Epithelial cell of proximal tubule (primary cell): Measurements from ENCODE around the gene FGF22. TPM values are rescaled to one million over a fixed set of nuclear protein-coding genes. Genes with fewer than 3 reads are reported as not detected.
"Not testable (repeated sequence)": the region's sequence is repeated elsewhere in the genome, so short reads cannot be mapped to it uniquely, and the experiment has no call there.

Experiments used
- DNase-seq: peaks from one replicate; pipeline ENCODE4 v3.0.0-alpha.2; 2011; ENCODE audit warnings: low read depth
- H3K4me3 ChIP-seq: 2 replicates; pipeline ENCODE4 v1.5.1; 2011; ENCODE audit warnings: low read depth, mild to moderate bottlenecking, low read length
- total RNA-seq: library from RNA; depleted of rRNA; stranded (reverse); fragments of >200 nt; gene quantifications from 2 replicates; pipeline ENCODE4 v1.2.3, GENCODE V29; 2015
- TF ChIP-seq, protein P1 (sequence below): conservative IDR thresholded peaks from 2 replicates; pipeline ENCODE4 v1.5.1; 2012; ENCODE audit warnings: low read depth, mild to moderate bottlenecking, low read length

The FGF22 gene
- total RNA-seq, 1 donor from 2014 or later = not detected

- TF ChIP-seq, protein P1, sequence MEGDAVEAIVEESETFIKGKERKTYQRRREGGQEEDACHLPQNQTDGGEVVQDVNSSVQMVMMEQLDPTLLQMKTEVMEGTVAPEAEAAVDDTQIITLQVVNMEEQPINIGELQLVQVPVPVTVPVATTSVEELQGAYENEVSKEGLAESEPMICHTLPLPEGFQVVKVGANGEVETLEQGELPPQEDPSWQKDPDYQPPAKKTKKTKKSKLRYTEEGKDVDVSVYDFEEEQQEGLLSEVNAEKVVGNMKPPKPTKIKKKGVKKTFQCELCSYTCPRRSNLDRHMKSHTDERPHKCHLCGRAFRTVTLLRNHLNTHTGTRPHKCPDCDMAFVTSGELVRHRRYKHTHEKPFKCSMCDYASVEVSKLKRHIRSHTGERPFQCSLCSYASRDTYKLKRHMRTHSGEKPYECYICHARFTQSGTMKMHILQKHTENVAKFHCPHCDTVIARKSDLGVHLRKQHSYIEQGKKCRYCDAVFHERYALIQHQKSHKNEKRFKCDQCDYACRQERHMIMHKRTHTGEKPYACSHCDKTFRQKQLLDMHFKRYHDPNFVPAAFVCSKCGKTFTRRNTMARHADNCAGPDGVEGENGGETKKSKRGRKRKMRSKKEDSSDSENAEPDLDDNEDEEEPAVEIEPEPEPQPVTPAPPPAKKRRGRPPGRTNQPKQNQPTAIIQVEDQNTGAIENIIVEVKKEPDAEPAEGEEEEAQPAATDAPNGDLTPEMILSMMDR = no peak
- no peak overlapping the region for H3K4me3 ChIP-seq
- DNase-seq = no peak
These were observed 20.9 kb upstream of the FGF22 start for GRCh38 chr19:618674-619285.

- no peak for DNase-seq
- no peak overlapping the region for H3K4me3 ChIP-seq
- TF ChIP-seq, protein P1 = no peak
These were observed 20.2 kb upstream of the FGF22 start for GRCh38 chr19:619286-620002.

- no peak overlapping the region for H3K4me3 ChIP-seq
- TF ChIP-seq, protein P1 = no peak
- DNase-seq = no peak
These were observed 19.4 kb upstream of the FGF22 start for GRCh38 chr19:620166-620862.

DNA sequence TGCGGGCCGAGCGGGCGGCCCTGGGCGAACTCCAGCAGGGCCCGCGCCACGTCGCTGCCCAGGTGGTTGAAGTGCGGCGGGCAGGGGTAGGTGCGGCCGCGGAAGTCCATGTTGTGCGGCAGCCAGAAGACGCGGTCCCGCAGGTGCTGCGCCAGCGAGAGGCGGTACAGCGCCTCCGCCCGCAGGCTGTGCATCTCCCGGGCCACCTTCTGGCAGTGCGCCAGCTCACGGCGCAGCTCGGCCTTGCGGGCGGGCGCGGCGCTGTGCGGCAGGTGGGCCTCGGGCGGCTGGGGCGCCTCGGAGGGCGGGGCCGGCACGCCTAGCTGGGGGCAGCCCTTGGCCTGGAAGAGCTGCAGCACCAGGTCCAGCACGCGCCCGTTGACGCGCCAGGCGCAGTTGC is 18.5 kb upstream of the FGF22 start:
- not testable (repeated sequence) for DNase-seq, H3K4me3 ChIP-seq

DNA sequence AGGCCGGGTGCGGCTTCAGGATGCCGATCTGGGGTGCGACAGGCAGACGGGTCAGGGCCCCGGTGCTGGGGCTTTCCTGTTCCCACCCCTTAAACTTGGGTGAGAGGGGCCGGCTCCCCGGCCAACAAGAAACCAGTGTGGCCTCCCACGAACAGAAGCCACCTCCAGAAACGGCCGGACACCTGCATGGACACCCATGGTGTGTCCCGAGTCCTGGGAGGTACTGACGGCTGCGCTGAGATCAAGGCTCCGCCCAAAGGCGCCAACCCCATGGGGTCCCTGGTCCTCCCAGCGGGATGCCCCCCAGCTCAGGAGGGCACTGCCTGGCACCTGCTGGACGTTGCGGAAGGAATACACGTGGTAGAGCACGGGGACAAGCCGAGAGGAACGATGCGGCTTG is 17.9 kb upstream of the FGF22 start:
- TF ChIP-seq, protein P1 = no peak
- DNase-seq = no peak
- H3K4me3 ChIP-seq = no peak overlapping the region

DNA sequence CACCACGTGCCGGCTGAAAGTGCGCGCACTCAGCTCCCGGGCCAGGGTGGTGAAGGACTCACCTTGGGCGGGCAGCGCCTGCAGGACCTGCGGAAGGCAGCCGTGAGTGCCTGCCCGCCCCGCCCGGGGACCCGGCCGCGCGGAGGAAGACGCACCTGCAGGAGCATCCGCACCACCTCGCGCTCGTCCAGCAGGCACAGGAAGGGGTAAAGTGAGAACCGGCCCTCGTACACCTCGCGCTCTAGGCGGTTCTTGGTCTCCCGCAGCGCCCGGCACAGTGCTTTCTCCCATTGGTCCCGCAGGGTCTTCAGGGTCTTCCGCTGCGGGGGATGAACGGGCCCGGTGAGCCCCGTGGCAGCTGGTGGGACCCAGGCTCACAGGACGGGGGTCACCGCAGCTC is 17.0 kb upstream of the FGF22 start:
- TF ChIP-seq, protein P1 = no peak
- H3K4me3 ChIP-seq = no peak overlapping the region
- no peak for DNase-seq

GRCh38 chr19:623175-623916 is 16.3 kb upstream of the FGF22 start:
- no peak for DNase-seq
- TF ChIP-seq, protein P1 = no peak
- no peak overlapping the region for H3K4me3 ChIP-seq
